Activated T-helper 2 cell treated with anti-CD3 and anti-CD28 coated beads, Interferon-gamma antibody, Interleukin-2, Interleukin-4, amounts not matched to agents 10 μg/mL and 5 μg/mL and 100 μg/mL, durations not matched to agents 14 hours and 24 hours and 36 hours (primary cell): Measurements from ENCODE around the gene PFN3. TPM values are rescaled to one million over a fixed set of nuclear protein-coding genes. Genes with fewer than 3 reads are reported as not detected.

Source experiments
- DNase-seq: peaks from one replicate; pipeline ENCODE4 v3.0.0; 2021; ENCODE audit warnings: low spot score
- H3K27ac Mint-ChIP-seq: one replicate; pipeline ENCODE4 v1.8.0; 2021; ENCODE audit warnings: mixed read lengths
- H3K27me3 Mint-ChIP-seq: one replicate; pipeline ENCODE4 v1.8.0; 2021; ENCODE audit warnings: low read depth, mixed read lengths
- H3K36me3 Mint-ChIP-seq: one replicate; pipeline ENCODE4 v1.8.0; 2021; ENCODE audit warnings: low read depth, mixed read lengths
- H3K4me1 Mint-ChIP-seq: one replicate; pipeline ENCODE4 v1.8.0; 2021; ENCODE audit warnings: low read depth, mixed read lengths
- H3K4me3 Mint-ChIP-seq: one replicate; pipeline ENCODE4 v1.8.0; 2021; ENCODE audit warnings: low read depth, mild to moderate bottlenecking, moderate library complexity, mixed read lengths
- H3K9me3 Mint-ChIP-seq: one replicate; pipeline ENCODE4 v1.8.0; 2021; ENCODE audit warnings: mixed read lengths
- intact Hi-C: fragments of 100-400 bp; cut with micrococcal nuclease; formaldehyde crosslinking; loops from one replicate; pipeline ENCODE4 v1.15.1; 2023
- total RNA-seq: library from RNA; stranded (reverse); gene quantifications from 2 replicates; pipeline ENCODE4 v1.2.3, GENCODE V29; 2022

The PFN3 gene
- total RNA-seq, 1 donor from 2014 or later: not detected

- no peaks in the 10 kb centered on the region for H3K36me3 Mint-ChIP-seq
- intact Hi-C loops: loop anchor here (1.0 to 5.0 kb wide), 6 partner anchors 13 to 111 kb away; partner anchors contain the start of genes GRK6 and PDLIM7
- peak overlapping the region; percentile 63 for H3K27ac Mint-ChIP-seq
- H3K4me1 Mint-ChIP-seq: peaks cover 26% of the 10 kb centered on the region
- H3K4me3 Mint-ChIP-seq: no peak overlapping the region
- H3K9me3 Mint-ChIP-seq: no peaks in the 10 kb centered on the region
- DNase-seq: peak; percentile 82
- H3K27me3 Mint-ChIP-seq: peaks cover 8% of the 10 kb centered on the region
Observed at GRCh38 chr5:177390363-177391300, 9.8 kb downstream of the PFN3 start.

GRCh38 chr5:177389241-177390169 lies 11.0 kb downstream of the PFN3 start:
- H3K4me3 Mint-ChIP-seq: no peak overlapping the region
- no peaks in the 10 kb centered on the region for H3K9me3 Mint-ChIP-seq
- intact Hi-C loops: loop anchor here (1.0 to 5.0 kb wide), 6 partner anchors 14 to 112 kb away; partner anchors contain the start of genes GRK6 and PDLIM7
- peaks cover 26% of the 10 kb centered on the region for H3K4me1 Mint-ChIP-seq
- DNase-seq: peak; percentile 18
- peaks cover 5% of the 10 kb centered on the region for H3K27me3 Mint-ChIP-seq
- peak overlapping the region; percentile 63 for H3K27ac Mint-ChIP-seq
- no peaks in the 10 kb centered on the region for H3K36me3 Mint-ChIP-seq

- no peak for DNase-seq
- no peaks in the 10 kb centered on the region for H3K36me3 Mint-ChIP-seq
- H3K4me1 Mint-ChIP-seq: peaks cover 26% of the 10 kb centered on the region
- H3K27ac Mint-ChIP-seq: peak overlapping the region; percentile 13
- no peaks in the 10 kb centered on the region for H3K9me3 Mint-ChIP-seq
- intact Hi-C loops: no loop called here
- H3K4me3 Mint-ChIP-seq: no peak overlapping the region
- H3K27me3 Mint-ChIP-seq: peaks cover 8% of the 10 kb centered on the region
Observed at GRCh38 chr5:177388521-177389052, 11.9 kb downstream of the PFN3 start.

GRCh38 chr5:177387405-177387804 lies 13.1 kb downstream of the PFN3 start:
- intact Hi-C loops: no loop called here
- H3K27me3 Mint-ChIP-seq: peaks cover 9% of the 10 kb centered on the region
- no peak for DNase-seq
- H3K27ac Mint-ChIP-seq: no peak overlapping the region
- H3K36me3 Mint-ChIP-seq: no peaks in the 10 kb centered on the region
- H3K4me1 Mint-ChIP-seq: peaks cover 28% of the 10 kb centered on the region
- H3K4me3 Mint-ChIP-seq: no peak overlapping the region
- H3K9me3 Mint-ChIP-seq: no peaks in the 10 kb centered on the region

- no peak for DNase-seq
- peaks cover 30% of the 10 kb centered on the region for H3K4me1 Mint-ChIP-seq
- no peaks in the 10 kb centered on the region for H3K36me3 Mint-ChIP-seq
- H3K4me3 Mint-ChIP-seq: no peak overlapping the region
- no peak overlapping the region for H3K27ac Mint-ChIP-seq
- peaks cover 11% of the 10 kb centered on the region for H3K27me3 Mint-ChIP-seq
- intact Hi-C loops: no loop called here
- no peaks in the 10 kb centered on the region for H3K9me3 Mint-ChIP-seq
Observed at GRCh38 chr5:177386542-177386941, 13.9 kb downstream of the PFN3 start.

GRCh38 chr5:177385720-177386119 lies 14.7 kb downstream of the PFN3 start:
- intact Hi-C loops: no loop called here
- peaks cover 29% of the 10 kb centered on the region for H3K4me1 Mint-ChIP-seq
- no peak for DNase-seq
- H3K36me3 Mint-ChIP-seq: no peaks in the 10 kb centered on the region
- H3K27me3 Mint-ChIP-seq: peaks cover 14% of the 10 kb centered on the region
- no peaks in the 10 kb centered on the region for H3K9me3 Mint-ChIP-seq
- no peak overlapping the region for H3K27ac Mint-ChIP-seq
- no peak overlapping the region for H3K4me3 Mint-ChIP-seq

- Mint-ChIP-seq H3K9me3 (no peaks in the 10 kb centered on the region), H3K27ac (no peak within 1 kb of the TSS), H3K27me3 (peaks cover 12% of the 10 kb centered on the region), H3K36me3 (no peaks in the 10 kb centered on the region), H3K4me1 (peaks cover 22% of the 10 kb centered on the region), H3K4me3 (no peak within 1 kb of the TSS)
- intact Hi-C loops: no loop called here
- DNase-seq: no peak
Observed at GRCh38 chr5:177384134-177384533, 16.3 kb downstream of the PFN3 start, which contains the start of gene SLC34A1. Gene SLC34A1, plus strand, starts transcription at chr5:177384434. Its CDS starts 1,308 bp downstream, at chr5:177385742.

GRCh38 chr5:177383181-177383580 lies 17.3 kb downstream of the PFN3 start:
- no peak overlapping the region for H3K27ac Mint-ChIP-seq
- H3K36me3 Mint-ChIP-seq: no peaks in the 10 kb centered on the region
- no peak for DNase-seq
- intact Hi-C loops: no loop called here
- H3K4me1 Mint-ChIP-seq: peaks cover 15% of the 10 kb centered on the region
- no peak overlapping the region for H3K4me3 Mint-ChIP-seq
- no peaks in the 10 kb centered on the region for H3K9me3 Mint-ChIP-seq
- peaks cover 8% of the 10 kb centered on the region for H3K27me3 Mint-ChIP-seq

GRCh38 chr5:177382423-177383029 lies 17.9 kb downstream of the PFN3 start:
- DNase-seq: no peak
- intact Hi-C loops: no loop called here
- Mint-ChIP-seq H3K9me3 (no peaks in the 10 kb centered on the region), H3K36me3 (no peaks in the 10 kb centered on the region), H3K27me3 (peaks cover 8% of the 10 kb centered on the region), H3K27ac (no peak overlapping the region), H3K4me3 (no peak overlapping the region), H3K4me1 (peaks cover 15% of the 10 kb centered on the region)

- Mint-ChIP-seq H3K27me3 (peaks cover 8% of the 10 kb centered on the region), H3K36me3 (no peaks in the 10 kb centered on the region), H3K4me1 (peaks cover 15% of the 10 kb centered on the region), H3K27ac (no peak overlapping the region), H3K4me3 (no peak overlapping the region), H3K9me3 (no peaks in the 10 kb centered on the region)
- intact Hi-C loops: no loop called here
- DNase-seq: no peak
Observed at GRCh38 chr5:177380805-177381126, 19.7 kb downstream of the PFN3 start.

- Mint-ChIP-seq H3K27me3 (peaks cover 8% of the 10 kb centered on the region), H3K36me3 (no peaks in the 10 kb centered on the region), H3K27ac (no peak overlapping the region), H3K4me3 (no peak overlapping the region), H3K9me3 (no peaks in the 10 kb centered on the region), H3K4me1 (peaks cover 15% of the 10 kb centered on the region)
- no peak for DNase-seq
- intact Hi-C loops: no loop called here
Observed at GRCh38 chr5:177378884-177379883, 21.3 kb downstream of the PFN3 start.
